Neural progenitor cell (in vitro differentiated cells): ENCODE data around the gene AUTS2. TPM values are rescaled to one million over a fixed set of nuclear protein-coding genes. Genes with fewer than 3 reads are reported as not detected.
A peak's percentile ranks its signal among the peaks of the same experiment; 100 is the strongest.

Experiments used
- DNase-seq: peaks from one replicate; pipeline ENCODE4 v3.0.0-alpha.2; 2016; ENCODE audit warnings: low spot score
- H2AFZ ChIP-seq: fragments of 200-600 bp; sonication (generic); replicated peaks from 2 replicates; pipeline ENCODE4 v1.6.1; 2016; ENCODE audit warnings: antibody characterized with exemption
- H3F3A ChIP-seq: fragments of 200-600 bp; sonication (generic); 2 replicates; pipeline ENCODE4 v1.6.1; 2016; ENCODE audit warnings: antibody characterized with exemption, low read depth
- H3K27ac ChIP-seq: fragments of 200-600 bp; sonication (generic); 2 replicates; pipeline ENCODE4 v1.5.1; 2016; ENCODE audit warnings: mild to moderate bottlenecking
- H3K27me3 ChIP-seq: fragments of 200-600 bp; sonication (generic); 2 replicates; pipeline ENCODE4 v1.6.1; 2016; ENCODE audit warnings: mild to moderate bottlenecking, moderate library complexity
- H3K36me3 ChIP-seq: fragments of 200-600 bp; sonication (generic); 2 replicates; pipeline ENCODE4 v1.5.1; 2016
- H3K4me1 ChIP-seq: fragments of 200-600 bp; sonication (generic); 2 replicates; pipeline ENCODE4 v1.6.1; 2016; ENCODE audit warnings: mixed run types
- H3K4me2 ChIP-seq: fragments of 200-600 bp; sonication (generic); 2 replicates; pipeline ENCODE4 v1.6.1; 2016
- H3K4me3 ChIP-seq: fragments of 200-600 bp; sonication (generic); 2 replicates; pipeline ENCODE4 v1.5.1; 2016
- H3K79me2 ChIP-seq: fragments of 200-600 bp; sonication (generic); 2 replicates; pipeline ENCODE4 v1.6.1; 2016; ENCODE audit warnings: low read depth
- H3K9ac ChIP-seq: fragments of 200-600 bp; sonication (generic); 2 replicates; pipeline ENCODE4 v1.6.1; 2016
- H3K9me3 ChIP-seq: fragments of 200-600 bp; sonication (generic); 2 replicates; pipeline ENCODE4 v1.5.1; 2016; ENCODE audit warnings: low read depth
- H4K20me1 ChIP-seq: fragments of 200-600 bp; sonication (generic); 2 replicates; pipeline ENCODE4 v1.6.1; 2016; ENCODE audit warnings: low read depth
- H3K27ac Mint-ChIP-seq: 3 replicates; pipeline ENCODE4 v1.8.0; 2021; ENCODE audit warnings: mixed read lengths
- H3K27me3 Mint-ChIP-seq: 2 replicates; pipeline ENCODE4 v1.8.0; 2022; ENCODE audit warnings: low read depth, mild to moderate bottlenecking, inconsistent platforms, moderate library complexity, mixed read lengths; ENCODE audit not compliant: insufficient read depth
- H3K36me3 Mint-ChIP-seq: 3 replicates; pipeline ENCODE4 v1.8.0; 2021; ENCODE audit warnings: mixed read lengths
- H3K4me1 Mint-ChIP-seq: 3 replicates; pipeline ENCODE4 v1.8.0; 2021; ENCODE audit warnings: mixed read lengths
- H3K4me3 Mint-ChIP-seq: 3 replicates; pipeline ENCODE4 v1.8.0; 2021; ENCODE audit warnings: mild to moderate bottlenecking, moderate library complexity, mixed read lengths
- H3K9me3 Mint-ChIP-seq: 3 replicates; pipeline ENCODE4 v1.8.0; 2020; ENCODE audit warnings: mixed read lengths
- CTCF ChIP-seq: fragments of 200-600 bp; sonication (generic); IDR thresholded peaks from 2 replicates; pipeline ENCODE4 v1.5.1; 2017; ENCODE audit warnings: antibody characterized with exemption, mild to moderate bottlenecking
- EZH2 ChIP-seq: fragments of 200-600 bp; sonication (generic); IDR thresholded peaks from 2 replicates; pipeline ENCODE4 v1.6.1; 2017; ENCODE audit warnings: antibody characterized with exemption, mild to moderate bottlenecking, moderate library complexity
- EZH2phosphoT487 ChIP-seq: fragments of 200-600 bp; sonication (generic); IDR thresholded peaks from 2 replicates; pipeline ENCODE4 v1.6.1; 2017; ENCODE audit warnings: antibody characterized with exemption
- total RNA-seq: library from RNA; depleted of rRNA; stranded (reverse); fragments of >200 nt; gene quantifications from 2 replicates; pipeline ENCODE4 v1.2.3, GENCODE V29; 2015; ENCODE audit warnings: low replicate concordance

The AUTS2 gene
- total RNA-seq, 1 donor from 2014 or later = 50.0 TPM

DNA sequence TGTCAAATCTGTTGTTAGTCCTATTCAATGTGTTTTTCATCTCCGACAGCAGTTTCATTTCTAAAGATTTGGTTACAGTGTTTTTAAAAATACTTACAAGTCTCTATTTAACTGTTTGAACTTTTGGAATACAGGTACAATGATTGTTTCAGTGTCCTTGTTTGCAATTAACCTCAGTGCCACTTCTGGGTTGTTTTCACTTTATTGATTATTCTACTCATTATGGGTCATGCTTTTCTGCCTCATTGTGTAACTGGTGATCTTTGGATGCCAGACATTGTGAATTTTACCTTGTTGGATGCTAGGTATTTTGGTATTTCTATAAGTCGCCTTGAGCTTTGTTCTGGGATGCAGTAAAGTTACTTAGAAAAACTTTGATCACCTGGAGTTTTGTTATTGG is 331.3 kb downstream of the AUTS2 start:
- no peaks in the 10 kb centered on the region for H3K9me3 ChIP-seq
- H3K27ac ChIP-seq = no peak overlapping the region
- H3K36me3 ChIP-seq = no peaks in the 10 kb centered on the region
- no peaks in the 10 kb centered on the region for H3K27me3 Mint-ChIP-seq
- no peak overlapping the region for H2AFZ ChIP-seq
- no peak for DNase-seq
- H4K20me1 ChIP-seq = peaks cover 15% of the 10 kb centered on the region
- H3K4me1 ChIP-seq = no peaks in the 10 kb centered on the region
- no peaks in the 10 kb centered on the region for H3F3A ChIP-seq
- H3K9me3 Mint-ChIP-seq = no peaks in the 10 kb centered on the region
- H3K36me3 Mint-ChIP-seq = peaks cover 2% of the 10 kb centered on the region
- H3K4me1 Mint-ChIP-seq = peaks cover 8% of the 10 kb centered on the region
- TF ChIP-seq CTCF (no peak), EZH2 (no peak), EZH2phosphoT487 (no peak)
- H3K79me2 ChIP-seq = no peaks in the 10 kb centered on the region
- H3K4me3 ChIP-seq = no peak overlapping the region
- no peak overlapping the region for H3K9ac ChIP-seq
- no peaks in the 10 kb centered on the region for H3K27me3 ChIP-seq
- no peak overlapping the region for H3K4me2 ChIP-seq
- H3K27ac Mint-ChIP-seq = no peak overlapping the region
- no peak overlapping the region for H3K4me3 Mint-ChIP-seq

DNA sequence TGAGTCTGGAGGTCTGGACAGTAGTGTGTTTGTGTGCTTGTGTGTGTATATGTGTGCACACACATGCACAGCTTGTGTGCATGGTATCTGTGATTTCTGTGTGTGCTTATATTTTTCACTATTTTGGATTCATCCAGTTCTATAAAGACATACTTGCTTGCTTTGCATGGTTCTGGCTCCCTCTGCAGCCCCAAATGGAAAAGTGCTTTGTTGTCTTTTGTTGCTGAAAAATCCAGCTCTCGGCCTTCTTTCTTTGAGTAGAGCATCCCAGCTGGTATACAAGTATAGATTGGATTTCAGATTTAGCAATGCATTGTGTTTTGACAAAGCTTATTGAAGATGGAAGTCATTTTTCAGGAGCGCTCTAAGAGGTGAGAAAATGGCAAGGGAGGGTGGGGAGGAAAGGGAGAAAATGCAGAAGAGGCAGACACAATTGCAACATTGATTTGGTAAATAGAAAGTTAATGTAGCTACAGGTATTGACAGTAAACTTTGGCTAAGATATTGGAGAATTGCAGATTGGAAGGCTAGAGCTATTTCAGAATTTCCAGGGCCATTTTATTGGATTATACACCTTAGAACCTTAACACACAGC is 333.9 kb downstream of the AUTS2 start:
- Mint-ChIP-seq H3K9me3 (no peaks in the 10 kb centered on the region), H3K4me3 (no peak overlapping the region), H3K27ac (no peak overlapping the region), H3K4me1 (peaks cover 14% of the 10 kb centered on the region), H3K27me3 (no peaks in the 10 kb centered on the region), H3K36me3 (no peaks in the 10 kb centered on the region)
- Histone ChIP-seq H3F3A (no peaks in the 10 kb centered on the region), H3K27me3 (no peaks in the 10 kb centered on the region), H3K9ac (no peak overlapping the region), H2AFZ (no peak overlapping the region), H3K4me2 (no peak overlapping the region), H3K36me3 (no peaks in the 10 kb centered on the region), H3K4me3 (no peak overlapping the region), H3K79me2 (no peaks in the 10 kb centered on the region), H3K27ac (no peak overlapping the region), H3K4me1 (peaks cover 2% of the 10 kb centered on the region), H4K20me1 (peaks cover 22% of the 10 kb centered on the region), H3K9me3 (no peaks in the 10 kb centered on the region)
- TF ChIP-seq EZH2 (no peak), EZH2phosphoT487 (no peak), CTCF (peak; percentile 85)
- peak; percentile 61 for DNase-seq

- no peak for TF ChIP-seq CTCF
- TF ChIP-seq EZH2phosphoT487 = no peak
- no peak for TF ChIP-seq EZH2
- H3K4me1 ChIP-seq = peaks cover 23% of the 10 kb centered on the region
- Mint-ChIP-seq H3K27ac (no peak overlapping the region), H3K4me1 (peaks cover 16% of the 10 kb centered on the region), H3K4me3 (no peak overlapping the region), H3K27me3 (no peaks in the 10 kb centered on the region), H3K9me3 (no peaks in the 10 kb centered on the region), H3K36me3 (no peaks in the 10 kb centered on the region)
- DNase-seq = no peak
- H3K9me3 ChIP-seq = no peaks in the 10 kb centered on the region
- H3K36me3 ChIP-seq = no peaks in the 10 kb centered on the region
- H3K4me3 ChIP-seq = no peak overlapping the region
- H3F3A ChIP-seq = no peaks in the 10 kb centered on the region
- no peaks in the 10 kb centered on the region for H3K79me2 ChIP-seq
- no peak overlapping the region for H3K9ac ChIP-seq
- no peak overlapping the region for H3K27ac ChIP-seq
- H3K4me2 ChIP-seq = no peak overlapping the region
- H2AFZ ChIP-seq = no peak overlapping the region
- no peaks in the 10 kb centered on the region for H3K27me3 ChIP-seq
- peaks cover 36% of the 10 kb centered on the region for H4K20me1 ChIP-seq
Observed at GRCh38 chr7:69934144-69934903, 336.0 kb downstream of the AUTS2 start.
